Measurements from ENCODE around the gene GPC5. TPM values are rescaled to one million over a fixed set of nuclear protein-coding genes. Genes with fewer than 3 reads are reported as not detected.

GPC5 gene
- total and polyA plus RNA-seq, 2 of the 8 experiments (the other 6 are each of a cell fraction or from before 2014, with no cell fraction given) = 0.20 to 0.39 TPM

DNA sequence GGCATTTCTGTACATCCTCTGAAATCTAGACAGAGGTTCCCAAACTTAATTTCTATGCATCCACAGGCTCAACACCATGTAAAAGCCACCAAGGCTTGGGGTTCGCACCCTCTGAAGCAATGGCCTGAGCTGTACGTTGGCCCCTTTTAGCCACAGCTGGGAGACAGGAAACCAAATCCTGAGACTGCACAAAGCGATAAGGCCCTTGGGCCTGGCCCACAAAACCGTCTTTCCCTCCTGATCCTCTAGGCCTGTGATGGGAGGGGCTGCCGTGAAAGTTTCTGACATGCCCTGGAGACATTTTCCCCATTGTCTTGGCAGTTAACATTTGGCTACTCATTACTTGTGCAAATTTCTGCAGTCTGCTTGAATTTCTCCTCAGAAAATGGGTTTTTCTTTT is 766.4 kb downstream of the GPC5 start:
- Histone ChIP-seq H4K20me1 (replicated peaks in 1 of 2; ENCODE audit: control insufficient read depth in 1 of 2, insufficient read depth in 2 of 2, low read length in 2 of 2) (no peaks in the 10 kb centered on the region), H3K9me3 (ENCODE audit: insufficient read depth in 2 of 2, low read depth in 1 of 2, low read length in 1 of 2) (no peaks in the 10 kb centered on the region), H3K4me2 (ENCODE audit: insufficient read depth in 1 of 2, low read depth in 2 of 2, low read length in 2 of 2) (no peak overlapping the region), H2BK20ac (ENCODE audit: low read length) (no peak overlapping the region), H2BK5ac (ENCODE audit: low read depth, low read length) (no peak overlapping the region), H2AK5ac (ENCODE audit: low read depth, low read length) (no peak overlapping the region), H3K27me3 (replicated peaks in 1 of 4; ENCODE audit: control insufficient read depth in 3 of 4, extremely low read depth in 1 of 4, insufficient read depth in 3 of 4, low read length in 3 of 4) (no peaks in the 10 kb centered on the region), H2BK12ac (ENCODE audit: low read depth, low read length) (no peak overlapping the region), H4K8ac (ENCODE audit: extremely low read depth, insufficient read depth, low read length) (no peak overlapping the region), H3K23me2 (ENCODE audit: low read depth, low read length) (peaks cover 2% of the 10 kb centered on the region; the same call in 1 of the 2 replicates), H3K9ac (replicated peaks in 1 of 4; ENCODE audit: extremely low read depth in 1 of 4, low read depth in 3 of 4, low read length in 3 of 4) (no peak overlapping the region), H3K4me1 (replicated peaks in 1 of 4; ENCODE audit: control insufficient read depth in 3 of 4, insufficient read depth in 4 of 4, low read length in 3 of 4) (no peaks in the 10 kb centered on the region), H2BK15ac (ENCODE audit: low read length) (no peak overlapping the region), H3K79me2 (ENCODE audit: control insufficient read depth in 1 of 2, insufficient read depth in 2 of 2, low read length in 2 of 2) (no peaks in the 10 kb centered on the region), H3K27ac (ENCODE audit: low read depth, low read length) (no peak overlapping the region), H4K5ac (ENCODE audit: insufficient read length, low read depth, low read length) (no peak overlapping the region), H3K79me1 (ENCODE audit: low read depth, low read length) (no peaks in the 10 kb centered on the region), H3K14ac (ENCODE audit: insufficient read length) (no peak overlapping the region), H2AFZ (ENCODE audit: low read length) (no peak overlapping the region), H3K23ac (ENCODE audit: insufficient read length) (no peak overlapping the region), H3K4ac (replicated peaks; ENCODE audit: insufficient read length, low read depth, low read length) (no peak overlapping the region), H2BK120ac (replicated peaks; ENCODE audit: low read depth, low read length) (no peak overlapping the region), H3K18ac (ENCODE audit: extremely low read depth, low read length) (no peak overlapping the region), H3K56ac (replicated peaks; ENCODE audit: insufficient read length, low read depth, low read length) (no peak overlapping the region), H4K91ac (replicated peaks; ENCODE audit: insufficient read length, low read length) (no peak overlapping the region), H3K36me3 (ENCODE audit: control insufficient read depth in 2 of 4, insufficient read depth in 4 of 4, low read length in 3 of 4) (no peaks in the 10 kb centered on the region), H3K4me3 (ENCODE audit: extremely low read depth in 1 of 4, insufficient read depth in 2 of 4, low read depth in 3 of 4, low read length in 4 of 4) (no peak overlapping the region)
- no peak for DNase-seq (ENCODE audit: low read depth in 1 of 2, low spot score in 2 of 2)
- WGBS, 2 experiments (ENCODE audit: extremely low coverage in 1 of 2, insufficient coverage in 1 of 2, insufficient read length in 1 of 2, insufficient replicate concordance in 2 of 2, low coverage in 1 of 2, low lambda C conversion rate in 2 of 2, missing lambda C conversion rate in 1 of 2) = 93% methylated on average over 5 of the region's 5 CpGs; no CpG with 5 or more reads in 1 of the 2 experiments
- ChIA-PET CTCF (ENCODE audit: partially characterized antibody) (no interaction called here), POLR2A (ENCODE audit: partially characterized antibody) (no interaction called here)
- FAIRE-seq = no peak
- TF ChIP-seq POU5F1 (IDR thresholded peaks at IDR 0.05; ENCODE audit: low read depth, low read length) (no peak), KDM1A (IDR thresholded peaks at IDR 0.05; ENCODE audit: borderline replicate concordance, low read length) (no peak), GTF2F1 (IDR thresholded peaks at IDR 0.05; ENCODE audit: borderline replicate concordance, low read depth, low read length) (no peak), CHD2 (IDR thresholded peaks at IDR 0.05; ENCODE audit: low read length) (no peak), TCF12 (IDR thresholded peaks at IDR 0.05; ENCODE audit: low read depth, low read length) (no peak), RFX5 (IDR thresholded peaks at IDR 0.05; ENCODE audit: borderline replicate concordance, low read depth, low read length) (no peak), NRF1 (IDR thresholded peaks at IDR 0.05; ENCODE audit: low read depth, low read length) (no peak)
- TF ChIP-seq, protein P1, sequence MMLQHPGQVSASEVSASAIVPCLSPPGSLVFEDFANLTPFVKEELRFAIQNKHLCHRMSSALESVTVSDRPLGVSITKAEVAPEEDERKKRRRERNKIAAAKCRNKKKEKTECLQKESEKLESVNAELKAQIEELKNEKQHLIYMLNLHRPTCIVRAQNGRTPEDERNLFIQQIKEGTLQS (IDR thresholded peaks at IDR 0.05; ENCODE audit: insufficient read depth, low read depth, low read length) = no peak

All from H1 (cell line).